ENCODE measurements around the gene CADPS2. TPM values are rescaled to one million over a fixed set of nuclear protein-coding genes. Genes with fewer than 3 reads are reported as not detected.
"Not testable (repeated sequence)": the region's sequence is repeated elsewhere in the genome, so short reads cannot be mapped to it uniquely, and the experiment has no call there.

Gene CADPS2
- total RNA-seq, 1 donor from 2014 or later: 4.4 TPM

DNA sequence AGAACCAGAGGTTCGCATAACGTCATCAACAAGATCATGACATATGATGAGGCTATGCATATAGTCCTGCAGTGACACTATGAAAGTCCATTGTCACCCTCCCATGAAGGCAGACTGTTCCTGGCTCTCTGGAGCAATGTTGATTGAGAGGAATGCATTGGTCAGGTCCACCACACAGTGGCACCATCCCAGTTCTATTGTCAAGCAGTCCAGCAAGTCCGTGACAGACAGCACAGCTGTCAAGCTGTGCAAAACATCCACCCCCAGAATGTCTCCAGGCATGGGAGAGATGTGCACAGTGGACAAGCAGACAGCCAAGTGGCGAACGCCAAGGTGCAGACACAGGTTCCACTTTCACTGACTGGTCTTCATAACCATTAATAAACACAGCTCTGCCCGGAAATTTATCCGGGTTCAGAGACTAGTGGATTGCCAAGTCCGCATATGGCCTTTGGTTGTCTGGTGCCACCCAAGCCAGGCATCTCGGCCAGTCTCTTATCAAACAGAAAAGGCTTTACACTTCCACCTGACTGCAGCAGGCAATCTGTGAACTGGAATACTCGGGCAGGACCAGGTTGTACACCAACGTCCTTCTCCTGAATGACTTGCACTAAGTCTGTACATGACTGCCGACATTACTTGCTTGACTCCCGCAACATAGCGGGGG lies 194.6 kb downstream of the CADPS2 start:
- TF ChIP-seq, protein P1, sequence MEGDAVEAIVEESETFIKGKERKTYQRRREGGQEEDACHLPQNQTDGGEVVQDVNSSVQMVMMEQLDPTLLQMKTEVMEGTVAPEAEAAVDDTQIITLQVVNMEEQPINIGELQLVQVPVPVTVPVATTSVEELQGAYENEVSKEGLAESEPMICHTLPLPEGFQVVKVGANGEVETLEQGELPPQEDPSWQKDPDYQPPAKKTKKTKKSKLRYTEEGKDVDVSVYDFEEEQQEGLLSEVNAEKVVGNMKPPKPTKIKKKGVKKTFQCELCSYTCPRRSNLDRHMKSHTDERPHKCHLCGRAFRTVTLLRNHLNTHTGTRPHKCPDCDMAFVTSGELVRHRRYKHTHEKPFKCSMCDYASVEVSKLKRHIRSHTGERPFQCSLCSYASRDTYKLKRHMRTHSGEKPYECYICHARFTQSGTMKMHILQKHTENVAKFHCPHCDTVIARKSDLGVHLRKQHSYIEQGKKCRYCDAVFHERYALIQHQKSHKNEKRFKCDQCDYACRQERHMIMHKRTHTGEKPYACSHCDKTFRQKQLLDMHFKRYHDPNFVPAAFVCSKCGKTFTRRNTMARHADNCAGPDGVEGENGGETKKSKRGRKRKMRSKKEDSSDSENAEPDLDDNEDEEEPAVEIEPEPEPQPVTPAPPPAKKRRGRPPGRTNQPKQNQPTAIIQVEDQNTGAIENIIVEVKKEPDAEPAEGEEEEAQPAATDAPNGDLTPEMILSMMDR (conservative IDR thresholded peaks at IDR 0.05; ENCODE audit: low read depth, low read length): no peak
- H3K4me3 ChIP-seq (ENCODE audit: low read depth, low read length): no peak overlapping the region
- DNase-seq (ENCODE audit: low read depth): no peak

DNA sequence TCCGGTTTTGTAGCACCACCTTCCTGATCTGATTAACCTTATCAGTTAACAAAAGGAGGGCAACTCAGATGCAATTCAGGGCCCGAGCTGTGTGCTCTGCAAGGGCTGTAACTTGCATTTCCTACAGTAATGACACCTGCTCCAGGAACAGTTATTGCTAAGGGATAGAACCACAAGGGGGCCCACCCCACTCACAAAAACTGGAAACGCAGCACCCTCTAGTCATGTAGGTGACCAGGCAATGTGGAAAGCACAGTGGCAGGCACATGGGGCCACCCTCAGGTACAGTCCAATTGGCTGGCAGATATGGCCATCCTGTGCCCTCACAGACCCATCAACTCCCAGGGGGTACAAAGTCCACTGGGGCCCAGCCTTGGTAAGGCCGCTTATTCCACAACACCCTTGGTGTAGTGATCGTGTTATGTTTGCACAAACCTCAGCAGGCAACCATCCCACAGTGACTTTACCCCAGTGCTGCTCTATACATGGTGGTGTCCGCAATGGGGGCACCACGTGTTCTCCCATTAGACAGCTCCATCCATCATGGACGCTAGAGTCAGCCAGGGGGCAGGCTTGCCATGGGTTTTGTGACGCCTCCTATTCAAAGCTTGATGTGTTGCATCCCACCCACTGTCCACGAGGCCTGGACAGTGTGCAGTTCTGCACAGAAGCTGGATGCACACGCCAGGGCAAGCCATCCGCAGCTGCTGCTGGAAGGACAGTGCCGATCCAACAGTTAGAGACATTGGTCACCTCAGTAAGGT lies 196.7 kb downstream of the CADPS2 start:
- TF ChIP-seq, protein P1 (conservative IDR thresholded peaks at IDR 0.05; ENCODE audit: low read depth, low read length): no peak
- no peak overlapping the region for H3K4me3 ChIP-seq (ENCODE audit: low read depth, low read length)
- no peak for DNase-seq (ENCODE audit: low read depth)

DNA sequence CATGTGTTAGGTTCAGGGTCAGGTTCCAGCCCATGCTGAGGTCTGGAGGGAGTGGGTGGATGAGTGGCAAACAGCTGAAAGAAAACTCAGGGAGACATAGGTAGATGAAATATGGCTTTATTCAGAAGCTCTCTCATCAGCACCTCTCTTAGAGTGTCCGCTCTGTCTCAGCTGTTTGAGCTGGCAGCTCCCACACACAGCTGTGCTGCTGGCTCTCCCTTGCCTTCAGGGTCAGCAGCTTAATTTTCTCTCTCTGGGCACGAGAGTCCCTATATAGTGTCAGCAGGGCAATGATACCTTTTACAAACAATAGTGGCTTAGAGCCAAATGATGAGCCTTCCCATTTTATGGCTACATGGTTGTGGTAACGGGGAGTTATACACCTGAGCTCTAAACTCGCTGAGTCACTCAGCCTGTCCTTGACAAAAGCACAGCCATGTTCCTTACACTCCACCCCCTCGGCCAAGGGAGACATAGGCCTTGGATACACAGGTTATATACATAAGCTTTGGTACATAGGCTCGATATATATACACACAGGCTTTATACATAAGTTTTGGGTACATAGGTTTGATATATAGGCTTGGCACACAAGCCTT lies 197.8 kb downstream of the CADPS2 start:
- no peak for DNase-seq (ENCODE audit: low read depth)
- TF ChIP-seq, protein P1 (conservative IDR thresholded peaks at IDR 0.05; ENCODE audit: low read depth, low read length): no peak

DNA sequence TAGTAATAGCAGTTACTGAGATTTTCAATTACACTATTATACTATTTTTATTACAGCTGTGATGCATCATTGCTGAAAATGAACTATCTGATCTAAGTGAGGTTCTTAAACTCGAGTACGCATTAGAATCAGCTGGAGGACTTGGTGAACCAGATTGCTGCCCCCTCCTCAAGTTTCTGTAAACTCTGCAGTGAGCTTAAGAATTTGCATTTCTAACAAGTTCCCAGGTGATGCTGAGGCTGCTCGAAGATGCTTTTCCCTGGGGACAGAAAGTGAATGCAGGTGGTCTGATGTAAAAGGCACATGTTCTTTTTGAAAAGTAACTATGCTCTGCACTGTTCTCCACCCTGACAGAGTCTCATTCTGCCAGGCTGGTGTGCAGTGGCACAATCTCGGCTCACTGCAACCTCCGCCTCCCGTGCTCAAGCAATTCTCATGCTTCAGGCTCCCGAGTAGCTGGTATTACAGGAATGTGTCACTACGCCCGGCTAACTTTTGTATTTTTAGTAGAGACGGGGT lies 199.8 kb downstream of the CADPS2 start:
- DNase-seq (ENCODE audit: low read depth): no peak
- TF ChIP-seq, protein P1 (conservative IDR thresholded peaks at IDR 0.05; ENCODE audit: low read depth, low read length): no peak
- no peak overlapping the region for H3K4me3 ChIP-seq (ENCODE audit: low read depth, low read length)

More for the DNA sequence above, 197.8 kb downstream of the CADPS2 start:
- H3K4me3 ChIP-seq (ENCODE audit: low read depth, low read length): no peak overlapping the region

DNA sequence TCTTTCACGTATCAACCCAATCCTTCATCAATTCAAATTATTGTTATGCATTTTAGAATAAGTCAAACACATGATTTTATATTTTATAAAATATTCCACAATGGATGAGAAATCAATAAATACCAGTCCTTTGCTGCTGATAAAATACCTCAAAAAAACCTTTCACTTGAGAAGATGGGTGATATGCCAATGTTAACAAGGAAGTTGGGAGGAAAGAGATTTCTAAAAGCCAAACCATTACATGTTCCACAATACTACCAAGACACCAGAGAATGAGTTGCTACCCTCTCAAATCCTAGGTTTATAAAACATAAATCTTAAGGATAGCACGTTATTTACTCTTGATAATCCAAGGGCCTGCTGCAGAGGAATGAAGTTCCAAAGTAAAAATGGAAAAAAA lies 201.8 kb downstream of the CADPS2 start:
- no peak for DNase-seq (ENCODE audit: low read depth)

DNA sequence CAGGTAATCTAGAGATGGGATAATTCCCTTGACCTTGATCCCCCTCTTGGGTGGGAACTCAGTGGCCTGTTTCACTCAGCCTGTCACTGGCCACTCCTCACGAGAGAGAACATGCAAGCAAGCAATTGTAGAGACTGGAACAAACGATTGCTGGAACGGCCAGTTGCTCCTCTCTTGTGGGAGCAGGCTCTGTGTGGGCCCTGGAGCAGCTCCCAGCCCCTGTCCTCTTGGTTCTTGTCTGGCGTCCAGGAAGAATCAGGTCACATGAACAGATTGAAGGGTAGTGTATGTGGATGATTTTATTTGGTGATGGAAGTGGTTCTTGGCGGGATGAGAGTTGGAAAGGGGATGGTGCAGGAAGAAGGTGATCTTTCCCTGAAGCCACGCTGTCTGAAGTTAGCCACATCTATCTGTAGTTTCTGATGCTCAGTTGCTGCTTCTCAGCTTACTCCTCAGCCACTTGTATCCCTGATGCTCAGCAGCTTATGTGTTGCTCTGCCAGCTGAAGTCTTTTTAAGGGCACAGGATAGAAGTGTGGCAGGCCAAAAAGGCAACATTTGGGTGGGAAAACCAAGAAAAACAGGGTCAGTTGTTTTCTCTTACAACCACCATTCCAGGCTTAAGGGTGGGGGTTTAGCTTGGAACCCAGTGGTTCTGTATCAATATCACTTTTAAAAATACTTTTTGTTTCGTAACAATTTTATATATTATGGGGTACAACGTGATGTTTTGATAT lies 203.3 kb downstream of the CADPS2 start:
- TF ChIP-seq, protein P1 (conservative IDR thresholded peaks at IDR 0.05; ENCODE audit: low read depth, low read length): no peak
- DNase-seq (ENCODE audit: low read depth): no peak

More for the DNA sequence above, 201.8 kb downstream of the CADPS2 start:
- H3K4me3 ChIP-seq (ENCODE audit: low read depth, low read length): no peak overlapping the region
- TF ChIP-seq, protein P1 (conservative IDR thresholded peaks at IDR 0.05; ENCODE audit: low read depth, low read length): no peak

DNA sequence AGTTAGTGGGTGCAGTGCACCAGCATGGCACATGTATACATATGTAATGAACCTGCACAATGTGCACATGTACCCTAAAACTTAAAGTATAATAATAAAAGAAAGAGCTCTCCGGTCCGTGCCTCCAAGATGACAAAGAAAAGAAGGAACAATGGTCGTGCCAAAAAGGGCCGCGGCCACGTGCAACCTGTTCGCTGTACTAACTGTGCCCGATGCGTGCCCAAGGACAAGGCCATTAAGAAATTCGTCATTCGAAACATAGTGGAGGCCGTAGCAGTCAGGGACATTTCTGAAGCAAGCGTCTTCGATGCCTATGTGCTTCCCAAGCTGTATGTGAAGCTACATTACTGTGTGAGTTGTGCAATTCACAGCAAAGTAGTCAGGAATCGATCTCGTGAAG lies 205.1 kb downstream of the CADPS2 start:
- not testable (repeated sequence) for DNase-seq (ENCODE audit: low read depth); H3K4me3 ChIP-seq (ENCODE audit: low read depth, low read length)

More for the DNA sequence above, 203.3 kb downstream of the CADPS2 start:
- no peak overlapping the region for H3K4me3 ChIP-seq (ENCODE audit: low read depth, low read length)

Data from epithelial cell of proximal tubule (primary cell).